HG02943 (cell line): Measurements from ENCODE around the gene ZNF878.

ENCODE experiments used
- ATAC-seq: cut with Tn5 transposase; IDR thresholded peaks from one replicate; pipeline ENCODE4 v1.9.1; 2021; ENCODE audit warnings: mild to moderate bottlenecking, low read depth, moderate library complexity; ENCODE audit not compliant: unreplicated experiment

ZNF878 gene

GRCh38 chr19:12035220-12036172, 17.3 kb downstream of the ZNF878 start, which contains the start of gene ZNF433:
TSS of gene ZNF433 (minus strand) at chr19:12035679. CDS start at chr19:12035539, 140 bp downstream.
- no peak for ATAC-seq

GRCh38 chr19:12034620-12035019, 18.1 kb downstream of the ZNF878 start:
- no peak for ATAC-seq

GRCh38 chr19:12034198-12034597, 18.6 kb downstream of the ZNF878 start:
- ATAC-seq: no peak

GRCh38 chr19:12015753-12016116, 37.0 kb downstream of the ZNF878 start:
- ATAC-seq: no peak

- no peak for ATAC-seq
Observed at GRCh38 chr19:12015015-12015752, 37.6 kb downstream of the ZNF878 start.

- no peak for ATAC-seq
Observed at GRCh38 chr19:12000152-12000981, 52.4 kb downstream of the ZNF878 start.

- ATAC-seq: no peak
Observed at GRCh38 chr19:11995174-11995573, 57.6 kb downstream of the ZNF878 start.
